ENCODE results near the gene ESRP2.

ESRP2 gene

DNA sequence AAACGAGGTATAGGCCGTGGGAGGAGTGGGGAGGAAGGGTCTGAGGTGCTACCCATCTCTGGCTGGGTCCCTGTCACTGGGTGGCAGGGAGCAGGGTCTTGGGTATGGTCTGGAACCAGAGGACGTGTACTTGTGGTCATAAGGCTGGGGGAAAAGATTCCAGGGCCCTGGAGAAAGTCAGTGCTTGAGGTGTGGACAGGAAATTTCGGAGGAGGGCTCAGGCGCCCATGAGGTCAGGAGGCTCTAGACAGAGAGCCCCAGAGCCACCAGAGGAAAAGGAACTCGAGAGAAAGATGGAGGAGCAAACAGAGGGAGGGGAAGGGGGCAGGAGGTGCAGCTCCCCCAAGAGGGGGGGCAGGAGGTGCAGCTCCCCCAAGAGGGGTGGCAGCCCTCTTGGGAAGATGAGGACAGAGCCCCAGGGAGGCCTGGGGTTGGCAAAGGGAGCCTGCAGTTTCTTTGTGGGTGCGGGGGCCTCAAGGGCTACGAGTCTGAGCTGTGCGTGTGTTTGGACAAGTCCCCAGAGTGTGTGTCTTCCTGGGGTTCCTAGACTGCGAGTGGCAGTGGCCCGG is 27.7 kb upstream of the ESRP2 start:
- DNase-seq, result no peak

DNA sequence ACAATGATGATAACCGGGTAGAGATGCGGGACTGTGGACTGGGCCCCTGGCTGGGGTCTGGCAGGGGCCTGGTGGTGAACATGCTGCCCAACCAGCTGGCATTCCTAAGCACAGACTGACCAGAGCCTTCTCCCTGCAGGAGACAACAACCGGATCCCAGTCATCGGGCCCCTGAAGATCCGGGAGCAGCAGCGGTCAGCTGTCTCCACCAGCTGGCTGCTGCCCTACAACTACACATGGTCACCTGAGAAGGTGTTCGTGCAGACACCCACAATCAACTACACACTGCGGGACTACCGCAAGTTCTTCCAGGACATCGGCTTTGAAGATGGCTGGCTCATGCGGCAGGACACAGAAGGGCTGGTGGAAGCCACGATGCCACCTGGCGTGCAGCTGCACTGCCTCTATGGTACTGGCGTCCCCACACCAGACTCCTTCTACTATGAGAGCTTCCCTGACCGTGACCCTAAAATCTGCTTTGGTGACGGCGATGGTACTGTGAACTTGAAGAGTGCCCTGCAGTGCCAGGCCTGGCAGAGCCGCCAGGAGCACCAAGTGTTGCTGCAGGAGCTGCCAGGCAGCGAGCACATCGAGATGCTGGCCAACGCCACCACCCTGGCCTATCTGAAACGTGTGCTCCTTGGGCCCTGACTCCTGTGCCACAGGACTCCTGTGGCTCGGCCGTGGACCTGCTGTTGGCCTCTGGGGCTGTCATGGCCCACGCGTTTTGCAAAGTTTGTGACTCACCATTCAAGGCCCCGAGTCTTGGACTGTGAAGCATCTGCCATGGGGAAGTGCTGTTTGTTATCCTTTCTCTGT is 23.3 kb upstream of the ESRP2 start:
- DNase-seq, result no peak

- DNase-seq, result no peak
Observed at GRCh38 chr16:68257906-68258800, 22.2 kb upstream of the ESRP2 start.

- no peak for DNase-seq
Observed at GRCh38 chr16:68257251-68257905, 21.5 kb upstream of the ESRP2 start.

GRCh38 chr16:68255712-68256111 is 19.8 kb upstream of the ESRP2 start:
- no peak for DNase-seq

DNA sequence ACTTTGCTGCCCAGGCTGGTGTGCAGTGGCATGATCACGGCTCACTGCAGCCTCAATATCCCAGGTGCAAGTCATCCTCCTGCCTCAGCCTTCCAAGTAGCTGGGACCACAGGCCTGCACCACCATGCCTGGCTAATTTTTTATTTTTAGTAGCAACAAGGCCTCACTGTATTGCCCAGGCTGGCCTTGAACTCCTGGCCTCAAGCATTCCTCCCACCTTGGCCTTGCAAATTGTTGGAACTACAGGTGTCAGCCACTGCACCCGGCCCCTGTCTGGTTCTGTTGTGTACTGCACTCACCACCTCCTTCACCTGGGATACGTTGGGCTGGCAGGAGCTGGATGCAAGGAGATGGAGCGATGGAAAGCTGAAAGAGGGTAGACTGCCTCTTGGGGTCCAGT is 17.8 kb upstream of the ESRP2 start:
- DNase-seq, result no peak

DNA sequence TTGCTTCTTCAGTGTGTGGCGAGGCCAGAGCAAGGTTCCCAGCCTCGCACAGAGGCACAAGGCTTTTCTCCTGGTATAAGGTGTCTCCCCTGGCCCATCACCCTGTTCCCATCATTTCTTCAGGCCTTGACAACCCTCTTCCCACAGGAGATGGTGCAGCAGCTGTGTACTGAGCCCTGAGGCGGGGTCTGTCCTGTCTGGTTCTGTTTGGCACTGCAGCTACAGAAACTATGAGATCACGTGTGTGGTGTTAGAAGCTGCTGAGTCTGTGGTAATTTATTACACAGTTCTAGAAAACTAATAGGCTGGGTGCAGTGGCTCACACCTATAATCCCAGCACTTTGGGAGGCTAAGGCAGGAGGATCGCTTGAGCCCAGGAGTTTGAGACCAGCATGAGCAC is 16.5 kb upstream of the ESRP2 start:
- DNase-seq, result no peak

GRCh38 chr16:68251832-68252231 is 15.9 kb upstream of the ESRP2 start:
- DNase-seq, result no peak

DNA sequence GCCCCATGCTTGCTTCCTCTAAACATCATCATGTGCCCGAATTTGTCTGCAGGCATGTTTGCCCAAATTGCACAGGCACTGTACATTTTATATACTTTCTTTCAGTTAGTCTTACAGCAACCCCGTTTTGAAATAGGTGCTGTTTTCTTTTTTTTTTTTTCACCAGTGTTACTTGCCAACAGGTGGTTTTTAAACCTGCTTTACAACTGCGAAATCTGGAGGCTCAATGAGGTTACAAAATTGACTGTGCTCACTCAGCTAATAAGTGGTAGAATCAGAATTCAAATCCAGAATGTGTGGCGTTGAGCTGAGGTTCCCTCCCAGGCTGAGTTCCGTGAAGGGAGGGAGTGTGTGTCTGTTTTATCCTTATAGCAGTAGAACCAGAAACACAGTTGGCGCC is 15.0 kb upstream of the ESRP2 start:
- no peak for DNase-seq

DNA sequence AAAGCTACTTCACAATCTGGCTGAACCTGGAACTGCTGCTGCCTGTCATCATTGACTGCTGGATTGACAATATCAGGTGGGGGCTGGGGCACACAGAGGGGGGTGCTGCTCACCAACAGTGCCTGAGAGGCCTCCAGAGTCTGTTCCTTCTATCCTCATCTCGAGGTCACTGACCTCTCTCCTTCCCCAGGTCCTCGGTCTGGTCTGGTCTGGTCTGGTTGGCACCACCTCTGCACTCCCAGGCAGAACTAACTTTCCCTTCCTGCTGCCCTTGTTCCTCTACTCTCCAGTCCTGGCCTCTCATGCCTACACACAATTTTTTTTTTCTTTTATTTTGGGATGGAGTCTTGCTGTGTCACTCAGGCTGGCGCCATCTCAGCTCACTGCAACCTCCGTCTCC is 13.4 kb upstream of the ESRP2 start:
- DNase-seq, result no peak

- no peak for DNase-seq
Observed at GRCh38 chr16:68247932-68248331, 12.0 kb upstream of the ESRP2 start.

DNA sequence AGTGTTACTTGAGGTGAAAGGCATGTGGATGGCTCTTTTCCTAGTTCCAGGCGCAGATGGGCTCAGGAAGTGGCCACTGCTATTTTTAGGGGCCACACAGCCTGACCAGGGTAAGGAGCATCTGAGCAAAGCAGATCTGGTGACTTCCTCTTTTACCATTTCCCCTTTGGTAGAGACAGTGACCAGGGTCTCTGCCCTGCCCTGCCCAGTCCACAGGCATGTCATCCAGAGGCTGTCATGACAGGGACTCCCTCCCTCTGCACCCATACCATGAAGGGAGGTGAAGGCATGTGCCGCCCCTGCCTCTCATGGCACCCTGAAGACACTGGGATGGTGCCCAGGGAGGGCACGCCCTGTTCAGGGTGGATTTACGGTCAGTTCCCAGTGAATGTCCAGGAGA is 11.5 kb upstream of the ESRP2 start:
- no peak for DNase-seq

DNA sequence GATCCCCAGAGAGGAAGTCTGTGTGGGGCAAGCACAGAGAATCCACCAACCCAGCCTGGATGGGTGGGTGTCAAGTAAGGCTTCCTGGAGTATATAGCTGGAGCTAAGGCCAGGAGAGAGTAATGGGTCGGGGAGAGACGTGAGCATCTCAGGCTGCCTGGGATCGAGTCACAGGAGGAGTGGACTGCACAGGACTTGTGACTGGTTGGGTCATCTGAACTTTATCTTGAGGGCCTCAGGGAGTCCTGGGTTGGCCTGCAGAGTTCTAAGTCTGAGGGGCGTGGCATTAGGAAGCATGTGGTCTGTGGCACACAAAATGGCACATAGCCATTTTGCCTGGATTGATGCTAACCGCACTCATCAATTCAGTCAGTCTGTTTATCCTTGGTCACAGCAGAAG is 10.7 kb upstream of the ESRP2 start:
- DNase-seq, result no peak

DNA sequence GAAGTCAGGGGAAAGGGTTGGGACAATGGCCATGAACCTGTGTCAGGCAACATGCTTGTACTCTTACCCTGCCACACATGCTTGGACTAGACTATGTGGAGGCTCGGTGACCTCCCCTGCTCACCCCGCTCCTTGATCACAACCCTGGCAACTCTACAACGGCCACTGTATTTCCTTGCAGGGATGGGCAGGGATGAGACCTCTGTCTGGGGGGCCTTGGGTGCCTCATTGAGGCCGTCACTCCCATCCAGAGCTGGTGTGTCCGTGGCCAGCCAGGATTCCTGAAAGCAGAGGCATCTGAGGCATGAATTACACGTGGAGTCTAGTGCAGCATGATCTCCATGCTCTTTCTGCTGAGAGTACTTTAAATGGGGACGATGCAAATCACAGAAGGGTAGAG is 10.2 kb upstream of the ESRP2 start:
- DNase-seq, result no peak

- peak; percentile 97 for DNase-seq
Observed at GRCh38 chr16:68244903-68245853, 9.3 kb upstream of the ESRP2 start, which contains the start of gene PLA2G15. Gene PLA2G15 (plus strand): TSS chr16:68245373. CDS start chr16:68245427, 54 bp downstream.

DNA sequence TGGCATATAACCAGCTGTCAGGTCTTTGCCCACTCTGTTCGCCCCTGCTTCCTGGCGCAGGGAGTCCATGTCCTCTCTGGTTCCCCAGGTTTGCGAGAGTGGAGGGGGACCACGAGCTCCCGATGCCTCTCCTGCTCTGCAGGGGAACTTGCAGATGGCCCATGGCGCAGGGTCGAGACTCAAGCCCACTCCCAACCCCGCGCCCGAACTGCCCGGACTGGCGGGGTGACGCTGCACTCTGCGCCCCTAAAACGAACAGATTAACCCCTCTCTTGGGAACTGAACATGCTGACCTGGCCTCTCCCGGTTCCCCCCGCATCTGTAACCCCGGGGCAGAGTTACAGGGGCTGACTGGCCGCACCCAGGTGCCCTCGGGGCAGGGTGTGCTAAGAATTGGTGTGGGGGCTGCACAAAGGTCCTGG is 8.6 kb upstream of the ESRP2 start:
- DNase-seq, result no peak

GRCh38 chr16:68242926-68243858 is 7.3 kb upstream of the ESRP2 start:
- DNase-seq, result no peak

DNA sequence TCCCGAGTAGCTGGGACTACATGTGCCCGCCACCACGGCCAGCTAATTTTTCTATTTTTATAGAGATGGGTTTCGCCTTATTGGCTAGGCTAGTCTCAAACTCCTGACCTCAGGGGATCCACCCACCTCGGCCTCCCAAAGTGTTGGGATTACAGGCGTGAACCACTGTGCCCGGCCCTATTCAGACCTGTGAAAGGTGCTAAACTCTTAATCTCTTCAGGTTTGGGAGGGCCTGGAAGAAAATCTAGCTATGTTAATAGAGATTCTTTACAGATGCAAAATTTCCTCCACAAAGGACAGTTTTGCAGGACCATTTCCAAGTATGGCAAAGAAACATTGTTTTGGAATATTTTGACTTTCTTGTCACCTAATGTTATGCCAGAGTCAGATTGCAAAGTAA is 6.2 kb upstream of the ESRP2 start:
- no peak for DNase-seq

- DNase-seq, result no peak
Observed at GRCh38 chr16:68238029-68238345, 2.1 kb upstream of the ESRP2 start.

DNA sequence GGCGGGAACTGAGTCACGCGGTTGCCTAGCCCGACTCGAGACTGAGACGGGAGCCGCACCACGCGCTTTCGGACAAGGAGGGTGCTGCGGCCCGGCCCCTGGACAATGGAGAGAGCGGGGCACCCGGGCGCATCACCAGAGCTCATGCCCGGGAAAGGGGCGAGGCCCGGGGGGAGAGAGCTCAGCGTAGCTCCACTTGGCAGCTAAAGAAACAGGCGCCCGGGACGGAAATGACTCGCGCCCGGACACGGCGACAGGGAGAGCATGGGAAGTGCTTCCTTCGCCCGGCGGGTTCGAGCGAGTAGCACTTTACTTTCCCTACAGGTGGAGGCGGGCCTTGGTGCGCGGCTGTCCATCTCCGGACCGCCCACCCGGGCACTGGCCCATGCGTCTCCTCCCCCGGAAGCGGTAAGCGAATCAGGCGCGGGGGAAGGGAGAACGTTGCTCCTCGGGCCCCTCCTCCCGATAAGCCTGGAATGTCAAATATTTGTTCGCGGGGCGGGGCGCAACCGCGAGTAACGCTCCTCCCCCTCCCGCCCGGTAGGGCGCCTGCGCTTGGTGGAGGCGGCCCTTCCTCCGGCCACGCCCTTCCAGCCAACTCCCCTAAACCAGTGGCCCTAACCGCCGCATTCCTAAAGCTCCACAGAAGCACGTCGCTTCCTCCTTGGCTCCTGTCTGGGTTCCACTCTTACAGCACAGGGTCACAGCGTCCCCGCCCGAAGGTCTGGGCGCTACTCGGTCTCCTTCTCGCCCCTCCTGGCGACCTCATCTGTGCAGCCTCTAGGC is 1.5 kb upstream of the ESRP2 start:
- DNase-seq, result peak; percentile 90
